HG03095 (cell line): ENCODE data around the gene SHD.
"Not testable (repeated sequence)": the region's sequence is repeated elsewhere in the genome, so short reads cannot be mapped to it uniquely, and the experiment has no call there.

Source experiments
- ATAC-seq: cut with Tn5 transposase; IDR thresholded peaks from one replicate; pipeline ENCODE4 v1.9.1; 2021; ENCODE audit warnings: moderate library complexity; ENCODE audit not compliant: unreplicated experiment

SHD gene

GRCh38 chr19:4326215-4326836, 47.3 kb downstream of the SHD start:
- no peak for ATAC-seq

DNA sequence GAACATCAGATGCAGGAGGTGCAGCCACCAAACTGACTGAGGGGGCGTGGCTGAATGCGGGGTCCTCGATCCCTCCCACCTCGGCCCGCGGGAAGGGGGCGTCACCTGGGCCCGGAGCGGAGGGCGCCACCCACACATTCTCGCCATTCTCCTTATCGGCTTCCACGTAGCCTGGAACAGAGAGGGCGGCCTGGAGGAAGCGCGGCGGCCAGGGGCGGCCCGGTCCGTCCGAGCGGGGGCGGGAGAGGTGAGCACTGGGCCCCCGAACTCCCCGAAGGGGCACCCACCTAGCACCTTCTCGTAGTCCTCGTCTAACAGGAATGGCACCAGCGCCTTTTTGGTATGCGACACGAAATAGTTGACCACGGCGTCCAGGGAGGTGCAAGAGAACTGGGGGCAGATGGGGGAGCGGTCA, 47.8 kb downstream of the SHD start:
- ATAC-seq = no peak

DNA sequence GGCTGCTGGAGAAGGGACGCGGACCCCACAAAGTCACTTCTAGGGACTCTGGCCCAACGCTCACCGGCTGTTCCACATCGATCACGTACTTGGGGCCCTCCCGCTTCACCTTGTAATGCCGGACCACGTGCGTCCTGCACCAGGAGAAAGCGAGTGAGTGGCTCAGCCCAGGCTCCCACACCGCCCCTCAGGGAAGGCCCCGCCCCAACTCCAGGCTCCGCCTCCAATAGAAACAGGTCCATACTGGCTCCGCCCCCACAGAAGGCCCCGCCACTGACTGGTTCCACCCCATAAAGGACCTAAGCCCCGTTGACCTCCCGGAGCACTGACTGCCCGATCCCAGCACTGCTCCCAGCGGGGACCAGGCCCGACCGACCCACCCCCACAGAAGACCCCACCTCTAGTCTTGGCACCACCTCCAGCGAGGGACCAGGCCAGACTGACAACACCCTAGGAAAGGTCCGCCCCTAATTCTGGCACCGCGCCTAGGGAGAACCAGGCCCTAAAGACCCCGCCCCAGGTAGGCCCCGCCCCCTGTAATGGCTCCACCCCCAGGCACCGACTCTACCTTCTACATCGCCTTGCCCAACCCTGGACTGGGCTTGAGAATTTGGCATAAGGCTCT, 48.3 kb downstream of the SHD start:
- ATAC-seq = no peak

- ATAC-seq = no peak
Measured at GRCh38 chr19:4327877-4328242, 48.8 kb downstream of the SHD start.

- ATAC-seq = peak; percentile 67
Measured at GRCh38 chr19:4328243-4328990, 49.4 kb downstream of the SHD start.

DNA sequence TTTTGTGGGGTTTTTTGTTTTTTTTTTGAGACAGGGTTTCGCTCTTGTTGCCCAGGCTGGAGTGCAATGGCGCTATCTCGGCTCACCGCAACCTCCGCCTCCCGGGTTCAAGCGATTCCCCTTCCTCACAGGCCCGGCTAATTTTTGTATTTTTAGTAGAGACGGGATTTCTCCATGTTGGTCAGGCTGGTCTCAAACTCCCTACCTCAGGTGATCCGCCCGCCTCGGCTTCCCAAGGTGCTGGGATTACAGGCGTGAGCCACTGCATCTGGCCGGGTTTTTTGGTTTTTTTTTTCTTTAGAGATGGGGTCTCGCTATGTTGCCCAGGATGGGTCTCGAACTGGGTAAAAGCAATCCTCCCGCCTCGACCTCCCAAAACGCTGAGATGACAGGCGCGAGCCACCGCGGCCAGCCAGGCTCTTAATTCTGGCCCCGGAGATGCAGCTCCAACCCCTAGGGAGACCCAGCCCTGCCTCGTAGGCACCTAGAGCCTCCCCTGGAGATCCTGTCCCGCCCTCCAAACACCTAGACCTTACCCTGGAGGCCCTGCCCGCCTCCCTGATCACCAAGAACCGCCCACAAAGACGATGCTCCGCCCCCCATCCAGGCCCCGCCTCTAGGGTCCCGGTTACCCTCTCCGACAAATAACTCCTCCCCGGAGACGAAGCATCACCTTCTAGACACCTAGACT, 50.1 kb downstream of the SHD start:
- not testable (repeated sequence) for ATAC-seq

DNA sequence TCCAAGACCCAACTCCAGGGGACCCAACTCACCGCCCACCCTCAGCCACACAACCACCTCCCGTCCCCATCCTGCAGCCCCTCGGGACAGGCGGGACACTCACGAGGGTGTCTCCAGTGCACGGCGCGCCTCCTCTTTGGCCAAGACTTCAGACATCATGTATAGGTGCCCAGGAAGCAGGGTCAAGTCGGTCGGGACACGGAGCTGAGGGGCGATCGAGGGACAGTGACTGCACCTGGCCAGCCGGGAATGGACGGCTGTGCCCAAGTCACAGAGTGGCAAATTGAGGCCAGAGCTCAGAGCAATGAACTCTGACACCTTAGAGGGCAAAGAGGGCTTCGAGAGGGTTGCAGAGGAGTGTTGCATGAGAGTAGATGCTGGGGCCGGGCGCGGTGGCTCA, 50.8 kb downstream of the SHD start:
- ATAC-seq = no peak

DNA sequence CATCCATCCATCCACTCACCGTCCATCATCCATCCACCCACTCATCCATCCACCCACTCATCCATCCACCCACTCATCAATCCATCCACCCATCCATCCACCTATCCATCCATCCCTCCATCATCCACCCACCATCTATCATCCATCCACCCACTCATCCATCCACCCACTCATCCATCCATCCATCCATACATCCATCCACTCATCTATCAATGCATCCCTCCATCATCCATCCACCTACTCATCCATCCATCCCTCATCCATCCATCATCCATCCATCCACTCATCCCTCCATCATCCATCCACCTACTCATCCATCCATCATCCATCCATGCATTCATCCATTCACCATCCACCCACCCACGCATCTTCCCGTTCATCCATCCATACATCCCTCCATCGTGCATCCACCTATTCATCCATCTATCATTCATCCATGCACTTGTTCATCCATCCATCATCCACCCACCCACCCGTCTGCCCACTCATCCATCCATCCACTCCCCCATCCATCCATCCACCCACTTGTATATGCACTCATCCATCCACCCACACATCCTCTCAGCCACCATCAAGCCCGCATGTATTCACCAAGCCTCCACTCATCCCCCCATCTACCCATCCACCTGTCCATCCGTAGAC, 56.0 kb downstream of the SHD start:
- no peak for ATAC-seq

GRCh38 chr19:4337906-4338440, 58.9 kb downstream of the SHD start:
- ATAC-seq = no peak

- ATAC-seq = no peak
Measured at GRCh38 chr19:4338441-4339355, 59.6 kb downstream of the SHD start, which contains the start of gene STAP2. Gene STAP2, minus strand, starts transcription at chr19:4338827. Its CDS starts 74 bp downstream, at chr19:4338753.
